ENCODE data around the gene APP. TPM values are rescaled to one million over a fixed set of nuclear protein-coding genes. Genes with fewer than 3 reads are reported as not detected.

APP gene
- total and polyA plus RNA-seq, 2 of the 13 experiments (the other 11 are each of a cell fraction or from before 2014, with no cell fraction given): 70.6 to 262 TPM

GRCh38 chr21:25870084-25870483, 300.5 kb downstream of the APP start (continued):
- no peak for TF ChIP-seq UBTF (CRISPR knock-in tag; IDR thresholded peaks at IDR 0.05)
- TF ChIP-seq ZNF800 (CRISPR knock-in tag; IDR thresholded peaks at IDR 0.05): no peak
- no peak for TF ChIP-seq SUZ12 (IDR thresholded peaks at IDR 0.05; ENCODE audit: low read depth, low read length)
- TF ChIP-seq, protein P1, sequence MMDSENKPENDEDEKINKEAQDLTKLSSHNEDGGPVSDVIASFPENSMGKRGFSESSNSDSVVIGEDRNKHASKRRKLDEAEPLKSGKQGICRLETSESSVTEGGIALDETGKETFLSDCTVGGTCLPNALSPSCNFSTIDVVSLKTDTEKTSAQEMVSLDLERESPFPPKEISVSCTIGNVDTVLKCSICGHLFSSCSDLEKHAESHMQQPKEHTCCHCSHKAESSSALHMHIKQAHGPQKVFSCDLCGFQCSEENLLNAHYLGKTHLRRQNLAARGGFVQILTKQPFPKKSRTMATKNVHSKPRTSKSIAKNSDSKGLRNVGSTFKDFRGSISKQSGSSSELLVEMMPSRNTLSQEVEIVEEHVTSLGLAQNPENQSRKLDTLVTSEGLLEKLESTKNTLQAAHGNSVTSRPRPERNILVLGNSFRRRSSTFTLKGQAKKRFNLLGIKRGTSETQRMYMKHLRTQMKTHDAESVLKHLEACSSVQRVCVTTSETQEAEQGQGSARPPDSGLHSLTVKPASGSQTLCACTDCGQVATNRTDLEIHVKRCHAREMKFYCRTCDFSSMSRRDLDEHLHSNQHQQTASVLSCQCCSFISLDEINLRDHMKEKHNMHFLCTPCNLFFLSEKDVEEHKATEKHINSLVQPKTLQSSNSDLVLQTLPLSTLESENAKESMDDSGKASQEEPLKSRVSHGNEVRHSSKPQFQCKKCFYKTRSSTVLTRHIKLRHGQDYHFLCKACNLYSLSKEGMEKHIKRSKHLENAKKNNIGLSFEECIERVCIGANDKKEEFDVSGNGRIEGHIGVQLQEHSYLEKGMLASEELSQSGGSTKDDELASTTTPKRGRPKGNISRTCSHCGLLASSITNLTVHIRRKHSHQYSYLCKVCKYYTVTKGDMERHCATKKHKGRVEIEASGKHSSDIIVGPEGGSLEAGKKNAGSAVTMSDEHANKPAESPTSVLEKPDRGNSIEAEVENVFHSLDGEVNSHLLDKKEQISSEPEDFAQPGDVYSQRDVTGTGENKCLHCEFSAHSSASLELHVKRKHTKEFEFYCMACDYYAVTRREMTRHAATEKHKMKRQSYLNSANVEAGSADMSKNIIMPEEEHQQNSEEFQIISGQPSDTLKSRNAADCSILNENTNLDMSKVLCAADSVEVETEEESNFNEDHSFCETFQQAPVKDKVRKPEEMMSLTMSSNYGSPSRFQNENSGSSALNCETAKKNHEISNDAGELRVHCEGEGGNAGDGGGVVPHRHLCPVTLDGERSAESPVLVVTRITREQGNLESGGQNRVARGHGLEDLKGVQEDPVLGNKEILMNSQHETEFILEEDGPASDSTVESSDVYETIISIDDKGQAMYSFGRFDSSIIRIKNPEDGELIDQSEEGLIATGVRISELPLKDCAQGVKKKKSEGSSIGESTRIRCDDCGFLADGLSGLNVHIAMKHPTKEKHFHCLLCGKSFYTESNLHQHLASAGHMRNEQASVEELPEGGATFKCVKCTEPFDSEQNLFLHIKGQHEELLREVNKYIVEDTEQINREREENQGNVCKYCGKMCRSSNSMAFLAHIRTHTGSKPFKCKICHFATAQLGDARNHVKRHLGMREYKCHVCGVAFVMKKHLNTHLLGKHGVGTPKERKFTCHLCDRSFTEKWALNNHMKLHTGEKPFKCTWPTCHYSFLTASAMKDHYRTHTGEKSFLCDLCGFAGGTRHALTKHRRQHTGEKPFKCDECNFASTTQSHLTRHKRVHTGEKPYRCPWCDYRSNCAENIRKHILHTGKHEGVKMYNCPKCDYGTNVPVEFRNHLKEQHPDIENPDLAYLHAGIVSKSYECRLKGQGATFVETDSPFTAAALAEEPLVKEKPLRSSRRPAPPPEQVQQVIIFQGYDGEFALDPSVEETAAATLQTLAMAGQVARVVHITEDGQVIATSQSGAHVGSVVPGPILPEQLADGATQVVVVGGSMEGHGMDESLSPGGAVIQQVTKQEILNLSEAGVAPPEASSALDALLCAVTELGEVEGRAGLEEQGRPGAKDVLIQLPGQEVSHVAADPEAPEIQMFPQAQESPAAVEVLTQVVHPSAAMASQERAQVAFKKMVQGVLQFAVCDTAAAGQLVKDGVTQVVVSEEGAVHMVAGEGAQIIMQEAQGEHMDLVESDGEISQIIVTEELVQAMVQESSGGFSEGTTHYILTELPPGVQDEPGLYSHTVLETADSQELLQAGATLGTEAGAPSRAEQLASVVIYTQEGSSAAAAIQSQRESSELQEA (CRISPR knock-in tag; IDR thresholded peaks at IDR 0.05; ENCODE audit: not compliant biosample characterization): no peak
- no peak for TF ChIP-seq TAF1 (CRISPR knock-in tag; IDR thresholded peaks at IDR 0.05)

All from HepG2 (cell line).